Peyer's patch (tissue), 4 donors: ENCODE measurements around the gene MAG.

Source experiments
- CTCF ChIP-seq, 6 experiments: fragments of 450-650 bp in 4 of 6; fragments of 200-600 bp in 2 of 6; sonication (generic) in 1 of 6; IDR thresholded peaks; one replicate each; pipeline ENCODE4 v1.5.1; 2017 to 2019; ENCODE audit warnings: antibody characterized with exemption in 6 of 6, mild to moderate bottlenecking in 3 of 6, moderate library complexity in 1 of 6
- POLR2A ChIP-seq, 2 donors: fragments of 450-650 bp; IDR thresholded peaks; one replicate each; pipeline ENCODE4 v1.5.1; 2017; ENCODE audit warnings: antibody characterized with exemption in 2 of 2, mild to moderate bottlenecking in 2 of 2, moderate library complexity in 2 of 2

GRCh38 chr19:35310811-35311465, 19.0 kb downstream of the MAG start:
- no peak for TF ChIP-seq CTCF (IDR thresholded peaks at IDR 0.05)
- no peak for TF ChIP-seq POLR2A (IDR thresholded peaks at IDR 0.05)
